Neutrophil (primary cell): ENCODE measurements around the gene RPS6KA4.

Experiments used
- H3K27ac ChIP-seq: fragments of 200-600 bp; sonication (generic); 2 replicates; pipeline ENCODE4 v1.5.1; 2016; ENCODE audit warnings: mild to moderate bottlenecking, moderate library complexity
- H3K27me3 ChIP-seq: fragments of 200-600 bp; sonication (generic); 2 replicates; pipeline ENCODE4 v1.6.0; 2016; ENCODE audit warnings: mild to moderate bottlenecking
- H3K36me3 ChIP-seq: fragments of 200-600 bp; sonication (generic); 2 replicates; pipeline ENCODE4 v1.5.1; 2017
- H3K4me1 ChIP-seq, 2 experiments: fragments of 200-600 bp in 1 of 2; sonication (generic) in 1 of 2; 1 replicate in 1 of 2; 2 replicates in 1 of 2; pipeline versions ENCODE4 v1.5.1 to v1.6.1; 2013 to 2016; ENCODE audit warnings: low read depth in 1 of 2, low read length in 1 of 2, mild to moderate bottlenecking in 1 of 2, moderate library complexity in 1 of 2; ENCODE audit not compliant: control insufficient read depth in 1 of 2, insufficient read depth in 1 of 2
- H3K4me3 ChIP-seq, 2 experiments: fragments of 200-600 bp in 1 of 2; sonication (generic) in 1 of 2; 1 replicate in 1 of 2; 2 replicates in 1 of 2; pipeline ENCODE4 v1.5.1; 2013 to 2016; ENCODE audit warnings: low read depth in 1 of 2, low read length in 1 of 2, mild to moderate bottlenecking in 1 of 2, moderate library complexity in 1 of 2
- H3K9me3 ChIP-seq: fragments of 200-600 bp; sonication (generic); 2 replicates; pipeline ENCODE4 v1.5.1; 2016
- CTCF ChIP-seq: fragments of 200-600 bp; sonication (generic); IDR thresholded peaks from 2 replicates; pipeline ENCODE4 v1.5.1; 2016; ENCODE audit warnings: antibody characterized with exemption

RPS6KA4 gene

GRCh38 chr11:64353715-64354506 is 5.1 kb upstream of the RPS6KA4 start:
- Histone ChIP-seq H3K4me1 (peaks cover 13 to 16% of the 10 kb centered on the region in 2 experiments), H3K27ac (no peak overlapping the region), H3K36me3 (peaks cover 93% of the 10 kb centered on the region), H3K9me3 (no peaks in the 10 kb centered on the region), H3K27me3 (no peaks in the 10 kb centered on the region), H3K4me3 (no peak overlapping the region)
- no peak for TF ChIP-seq CTCF

DNA sequence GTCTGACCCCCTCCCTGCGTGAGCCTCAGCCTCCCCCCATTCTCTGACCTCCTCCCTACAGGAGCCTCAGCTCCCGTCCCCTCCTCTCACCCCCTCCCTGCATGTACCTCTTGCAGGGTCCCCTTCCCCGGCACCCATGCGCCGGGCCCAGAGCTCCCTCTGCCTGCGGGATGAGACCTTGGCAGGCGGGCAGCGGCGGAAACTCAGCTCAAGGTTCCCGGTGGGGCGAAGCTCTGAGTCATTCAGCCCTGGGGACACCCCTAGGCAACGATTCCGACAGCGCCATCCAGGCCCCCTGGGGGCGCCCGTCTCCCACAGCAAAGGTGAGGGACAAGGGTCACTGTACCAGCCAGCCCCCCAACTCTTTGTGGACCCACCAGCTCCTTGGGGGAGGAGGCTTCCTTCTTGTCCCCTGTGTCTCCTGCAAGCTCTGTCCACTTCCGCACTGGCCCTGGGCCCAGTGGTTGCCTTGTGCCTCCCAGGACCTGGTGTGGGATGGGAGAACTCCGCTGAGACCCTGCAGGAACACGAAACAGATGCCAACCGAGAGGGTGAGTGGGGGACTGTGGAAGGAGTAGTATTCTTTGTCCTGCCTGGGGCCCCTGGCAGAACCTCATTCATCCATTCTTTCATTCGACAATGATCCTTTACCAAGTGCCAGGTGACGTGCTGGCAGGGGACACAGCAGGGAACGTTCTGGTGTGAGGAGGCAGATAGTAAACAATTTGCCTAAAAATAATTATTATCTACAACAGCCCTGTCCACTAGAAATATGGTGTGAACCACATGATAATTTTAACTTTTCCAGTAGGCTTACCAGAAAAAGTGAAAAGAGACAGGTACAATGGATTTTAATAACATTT is 3.7 kb upstream of the RPS6KA4 start:
- H3K36me3 ChIP-seq, result peaks cover 80% of the 10 kb centered on the region
- H3K27ac ChIP-seq, result peak overlapping the region; percentile 50
- H3K27me3 ChIP-seq, result no peaks in the 10 kb centered on the region
- H3K4me3 ChIP-seq, result no peak overlapping the region
- peaks cover 25 to 30% of the 10 kb centered on the region in 2 experiments for H3K4me1 ChIP-seq
- H3K9me3 ChIP-seq, result no peaks in the 10 kb centered on the region
- peak; percentile 24 for TF ChIP-seq CTCF

DNA sequence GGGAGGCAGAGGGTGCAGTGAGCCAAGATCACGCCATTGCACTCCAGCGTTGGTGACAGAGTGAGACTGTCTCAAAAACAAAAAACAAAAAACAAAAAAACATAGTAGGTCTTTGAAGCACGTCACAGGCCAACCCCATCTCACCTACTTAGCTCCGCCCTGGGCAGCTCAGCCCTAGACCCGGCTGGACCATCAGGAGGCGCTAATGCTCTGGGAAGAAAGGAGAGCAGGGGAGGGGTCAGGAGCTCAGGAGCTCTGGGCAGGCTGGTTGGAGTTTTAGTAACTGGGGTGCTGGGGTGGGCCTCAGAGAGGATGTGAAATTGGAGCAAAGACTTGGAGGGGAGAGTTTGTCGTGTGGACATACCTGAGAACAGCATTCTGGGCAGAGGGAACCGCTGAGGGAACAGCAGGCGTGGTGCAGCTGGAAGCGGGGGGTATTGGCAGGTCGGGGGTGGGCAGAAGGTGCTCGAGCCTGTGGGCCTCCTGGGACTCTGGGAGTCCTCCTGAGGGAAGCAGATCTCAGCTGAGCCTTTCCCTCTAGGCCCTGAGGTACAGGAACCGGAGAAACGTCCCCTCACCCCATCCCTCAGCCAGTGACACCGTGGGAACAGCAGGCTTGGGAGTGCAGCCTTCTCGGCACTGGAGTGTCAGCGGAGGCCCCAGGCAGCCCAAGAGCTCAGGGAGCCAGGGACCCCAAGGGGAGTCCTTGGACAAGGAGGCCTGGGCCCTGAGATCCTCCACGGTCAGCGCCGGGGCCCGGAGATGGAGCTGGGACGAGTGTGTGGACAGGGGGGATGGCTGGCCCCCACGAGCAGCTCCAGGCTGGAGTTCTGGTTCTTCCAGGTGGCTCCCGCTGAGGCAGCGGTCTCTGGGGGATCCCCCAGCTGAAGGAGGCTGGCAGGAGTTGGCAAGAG is 2.2 kb upstream of the RPS6KA4 start:
- Histone ChIP-seq H3K4me1 (peaks cover 30 to 38% of the 10 kb centered on the region in 2 experiments), H3K4me3 (no peak overlapping the region), H3K9me3 (no peaks in the 10 kb centered on the region), H3K27ac (peak overlapping the region; percentile 68), H3K27me3 (no peaks in the 10 kb centered on the region), H3K36me3 (peaks cover 75% of the 10 kb centered on the region)
- no peak for TF ChIP-seq CTCF

GRCh38 chr11:64357446-64357845 is 1.5 kb upstream of the RPS6KA4 start:
- peaks cover 30 to 38% of the 10 kb centered on the region in 2 experiments for H3K4me1 ChIP-seq
- H3K9me3 ChIP-seq, result no peaks in the 10 kb centered on the region
- H3K36me3 ChIP-seq, result peaks cover 75% of the 10 kb centered on the region
- no peak for TF ChIP-seq CTCF
- H3K27me3 ChIP-seq, result no peaks in the 10 kb centered on the region
- H3K27ac ChIP-seq, result peak overlapping the region; percentile 68
- no peak overlapping the region for H3K4me3 ChIP-seq
